NCI-H1092 treated with DMSO at 0.1 percent for 48 hours (cell line): Measurements from ENCODE around the gene XG.
"Not testable (repeated sequence)": the region's sequence is repeated elsewhere in the genome, so short reads cannot be mapped to it uniquely, and the experiment has no call there.

Experiments used
- DNase-seq: peaks from one replicate; lab custom pipeline; 2025; lab: John Stamatoyannopoulos, UW

XG gene

GRCh38 chrX:2751874-2752300 lies at the start of gene XG:
Gene XG, plus strand, starts transcription at chrX:2752040. Its CDS starts 235 bp downstream, at chrX:2752275.
- DNase-seq, result not testable (repeated sequence)

- DNase-seq, result no peak
These were observed 47.9 kb upstream of the XG start for GRCh38 chrX:2703991-2704369.

GRCh38 chrX:2705046-2705832 lies 46.6 kb upstream of the XG start:
- DNase-seq, result no peak

- DNase-seq, result no peak
These were observed 44.5 kb upstream of the XG start for GRCh38 chrX:2707334-2707760.

GRCh38 chrX:2708021-2708420 lies 43.8 kb upstream of the XG start:
- no peak for DNase-seq

- DNase-seq, result no peak
These were observed 43.1 kb upstream of the XG start for GRCh38 chrX:2708592-2709188.

- DNase-seq, result no peak
These were observed 42.3 kb upstream of the XG start for GRCh38 chrX:2709556-2709955.

- DNase-seq, result no peak
These were observed 41.6 kb upstream of the XG start for GRCh38 chrX:2710041-2710840.

- DNase-seq, result no peak
These were observed 40.4 kb upstream of the XG start for GRCh38 chrX:2711441-2711840.

- DNase-seq, result no peak
These were observed 39.4 kb upstream of the XG start for GRCh38 chrX:2712428-2712827.

- no peak for DNase-seq
These were observed 38.7 kb upstream of the XG start for GRCh38 chrX:2712890-2713840.

- no peak for DNase-seq
These were observed 37.3 kb upstream of the XG start for GRCh38 chrX:2714551-2714950.

- no peak for DNase-seq
These were observed 36.7 kb upstream of the XG start for GRCh38 chrX:2715066-2715600.

GRCh38 chrX:2717312-2717711 lies 34.5 kb upstream of the XG start:
- no peak for DNase-seq

- no peak for DNase-seq
These were observed 33.0 kb upstream of the XG start for GRCh38 chrX:2718821-2719220.

- no peak for DNase-seq
These were observed 31.9 kb upstream of the XG start for GRCh38 chrX:2719774-2720447.

- no peak for DNase-seq
These were observed 28.5 kb upstream of the XG start for GRCh38 chrX:2723286-2723879.

GRCh38 chrX:2727264-2727663 lies 24.6 kb upstream of the XG start:
- DNase-seq, result not testable (repeated sequence)

GRCh38 chrX:2732076-2732475 lies 19.8 kb upstream of the XG start:
- no peak for DNase-seq

- no peak for DNase-seq
These were observed 19.2 kb upstream of the XG start for GRCh38 chrX:2732649-2733048.
